GM21619 (cell line): Measurements from ENCODE around the gene TMED8.
A peak's percentile ranks its signal among the peaks of the same experiment; 100 is the strongest.
"Not testable (repeated sequence)": the region's sequence is repeated elsewhere in the genome, so short reads cannot be mapped to it uniquely, and the experiment has no call there.

Experiments used
- ATAC-seq: cut with Tn5 transposase; IDR thresholded peaks from one replicate; pipeline ENCODE4 v1.9.1; 2021; ENCODE audit not compliant: unreplicated experiment

The TMED8 gene, protein sequence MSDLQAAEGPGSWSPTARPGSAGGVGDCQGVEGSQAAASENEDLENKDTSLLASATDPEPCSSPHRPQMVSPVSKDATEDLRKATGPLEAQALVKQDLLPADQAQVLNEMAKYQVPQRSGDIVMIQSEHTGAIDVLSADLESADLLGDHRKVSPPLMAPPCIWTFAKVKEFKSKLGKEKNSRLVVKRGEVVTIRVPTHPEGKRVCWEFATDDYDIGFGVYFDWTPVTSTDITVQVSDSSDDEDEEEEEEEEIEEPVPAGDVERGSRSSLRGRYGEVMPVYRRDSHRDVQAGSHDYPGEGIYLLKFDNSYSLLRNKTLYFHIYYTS

DNA sequence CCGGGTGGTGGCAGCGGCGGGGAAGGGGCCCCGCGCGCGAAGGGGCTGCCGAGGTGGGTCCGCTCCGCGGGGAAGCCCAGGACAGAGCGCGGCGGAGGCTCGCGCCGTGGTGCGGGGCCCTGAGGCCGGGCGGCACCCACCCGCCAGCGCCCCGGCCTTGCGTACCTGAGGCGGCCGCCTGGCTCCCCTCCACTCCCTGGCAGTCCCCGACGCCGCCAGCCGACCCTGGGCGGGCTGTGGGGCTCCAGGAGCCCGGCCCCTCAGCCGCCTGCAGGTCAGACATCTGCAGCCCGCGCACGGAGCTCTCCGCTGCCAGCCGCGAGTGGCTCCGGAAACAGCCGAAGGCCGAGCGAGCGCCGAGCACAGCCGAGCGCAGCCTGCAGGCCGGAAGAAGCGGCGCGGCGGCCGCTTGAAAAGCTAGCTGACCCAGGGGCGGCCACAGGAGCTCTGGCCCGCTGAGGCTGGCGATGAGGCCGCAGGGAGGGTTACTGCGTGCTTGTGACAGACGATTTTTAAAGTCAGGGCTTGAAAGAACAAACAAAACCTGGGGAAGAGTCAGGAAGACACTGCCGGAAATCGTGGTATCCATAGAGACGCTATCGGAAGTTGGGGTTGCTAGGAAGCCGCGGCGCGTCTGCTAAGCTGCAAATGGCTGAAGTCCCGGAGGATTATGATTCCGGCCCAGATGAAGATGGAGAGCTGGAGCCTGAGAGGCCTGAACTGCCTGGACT is at the start of gene TMED8, which contains the start of gene SAMD15:
TSS of gene TMED8 (minus strand) at position 324 of the 731 bp plus-strand sequence. CDS start at position 283, 41 bp downstream.
TSS of gene SAMD15 (plus strand) at position 609 of the 731 bp plus-strand sequence. CDS start at position 649, 40 bp downstream.
- ATAC-seq: peak; percentile 76

DNA sequence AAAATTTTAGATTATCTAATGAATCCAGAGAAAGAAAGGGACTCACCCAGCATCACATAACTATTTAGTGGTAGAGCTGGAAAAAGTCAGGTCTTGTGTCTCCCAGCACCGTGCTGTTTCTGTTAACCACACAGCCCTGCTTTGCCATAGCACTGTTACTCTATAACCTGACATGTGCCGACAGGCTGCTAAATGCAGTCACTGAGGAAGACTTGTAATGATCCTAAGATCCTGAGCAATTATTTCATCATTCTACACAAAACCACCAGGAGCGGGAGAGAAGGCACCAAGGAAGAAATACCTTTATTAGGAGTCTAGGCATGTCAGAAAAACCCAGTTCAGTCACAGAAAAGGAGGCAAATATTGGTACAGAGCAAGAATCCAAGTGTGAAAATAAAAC is 49.5 kb upstream of the TMED8 start:
- ATAC-seq: no peak

DNA sequence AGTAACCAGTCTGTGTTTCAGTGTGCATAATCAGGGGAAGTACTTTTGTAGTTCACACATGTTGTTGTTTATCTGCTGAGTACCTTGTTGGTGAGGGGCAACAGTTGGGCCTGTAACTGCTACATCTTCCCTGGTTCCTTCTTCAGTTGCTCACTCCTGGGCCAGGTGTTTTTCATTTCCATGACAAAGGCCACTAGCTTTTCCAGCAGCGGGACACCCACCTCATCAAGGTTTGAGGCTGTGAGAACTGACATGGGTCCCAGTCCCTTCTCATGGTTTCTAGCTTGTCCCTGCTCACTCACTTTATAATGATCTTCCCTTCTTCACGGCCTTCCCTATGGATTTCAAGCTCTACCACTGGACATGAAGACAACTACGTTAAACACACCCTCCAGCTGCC is 48.0 kb upstream of the TMED8 start:
- no peak for ATAC-seq

DNA sequence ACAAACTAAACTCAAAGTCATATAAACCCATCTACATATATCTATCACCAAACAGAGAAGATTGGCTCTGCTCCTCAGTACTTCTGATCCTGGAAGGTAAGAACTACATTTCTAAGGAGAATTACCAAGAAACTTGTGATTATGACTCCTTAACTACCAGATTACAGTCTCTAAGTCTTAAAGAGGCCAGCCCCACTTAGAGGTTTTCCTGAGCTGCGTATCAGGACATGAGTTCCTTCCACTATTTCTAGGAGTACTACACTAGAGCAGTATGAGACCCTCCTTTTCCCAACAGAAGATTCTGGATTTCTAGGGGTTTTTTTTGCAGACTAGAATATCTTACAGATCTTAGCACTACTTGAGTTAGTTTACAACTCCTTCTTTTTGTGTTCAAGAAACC is 46.5 kb upstream of the TMED8 start, which contains the start of gene NOXRED1:
TSS of gene NOXRED1 (minus strand) at position 101 of the 400 bp plus-strand sequence. CDS start 634 bp downstream, outside the sequence.
- ATAC-seq: no peak

DNA sequence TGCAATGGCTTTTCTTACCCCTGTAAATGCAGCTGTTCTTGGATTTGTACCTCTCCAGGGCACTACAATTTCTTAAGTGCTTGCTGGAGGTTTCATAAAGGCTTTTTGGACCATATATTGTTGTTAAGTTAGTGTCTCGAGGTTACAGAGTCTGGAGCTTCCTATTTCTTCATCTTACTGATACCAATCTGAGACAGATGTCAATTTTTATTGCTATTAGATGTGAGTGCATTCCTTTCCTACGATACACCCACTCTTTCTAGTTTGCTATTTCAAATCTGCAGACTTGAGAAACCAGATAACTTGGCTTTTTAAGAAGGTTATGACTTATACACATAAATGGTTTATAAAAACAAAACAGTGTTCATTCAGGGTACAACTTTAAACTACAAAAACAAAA is 44.3 kb upstream of the TMED8 start:
- no peak for ATAC-seq

DNA sequence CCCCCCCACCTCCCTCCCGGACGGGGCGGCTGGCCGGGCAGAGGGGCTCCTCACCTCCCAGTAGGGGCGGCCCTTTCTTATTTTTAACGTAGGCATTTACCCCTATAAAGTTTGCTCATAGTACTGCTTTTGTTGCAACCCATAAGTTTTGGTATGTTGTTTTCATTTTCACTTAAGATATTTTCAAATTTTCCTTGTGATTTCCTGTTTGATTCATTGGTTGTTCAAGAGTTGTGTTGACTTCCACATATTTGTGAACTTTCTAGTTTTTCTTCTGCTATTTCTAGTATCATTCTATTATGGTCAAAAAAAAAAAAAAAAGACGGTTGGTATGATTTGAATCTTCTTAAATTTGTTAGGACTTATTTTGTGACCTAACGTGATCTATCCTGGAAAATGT is 39.9 kb upstream of the TMED8 start:
- no peak for ATAC-seq

DNA sequence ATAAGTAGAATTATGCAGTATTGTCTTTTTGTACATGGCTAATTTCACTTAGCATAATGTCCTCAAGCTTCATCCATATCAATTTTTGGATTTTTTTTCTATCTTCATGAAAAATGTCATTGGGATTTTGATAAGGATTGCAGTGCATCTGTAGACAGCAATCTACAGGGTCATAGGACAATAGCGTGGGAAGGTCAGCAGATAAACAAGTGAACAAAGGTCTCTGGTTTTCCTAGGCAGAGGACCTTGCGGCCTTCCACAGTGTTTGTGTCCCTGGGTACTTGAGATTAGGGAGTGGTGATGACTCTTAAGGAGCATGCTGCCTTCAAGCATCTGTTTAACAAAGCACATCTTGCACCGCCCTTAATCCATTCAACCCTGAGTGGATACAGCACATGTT is 39.2 kb upstream of the TMED8 start:
- ATAC-seq: not testable (repeated sequence)

DNA sequence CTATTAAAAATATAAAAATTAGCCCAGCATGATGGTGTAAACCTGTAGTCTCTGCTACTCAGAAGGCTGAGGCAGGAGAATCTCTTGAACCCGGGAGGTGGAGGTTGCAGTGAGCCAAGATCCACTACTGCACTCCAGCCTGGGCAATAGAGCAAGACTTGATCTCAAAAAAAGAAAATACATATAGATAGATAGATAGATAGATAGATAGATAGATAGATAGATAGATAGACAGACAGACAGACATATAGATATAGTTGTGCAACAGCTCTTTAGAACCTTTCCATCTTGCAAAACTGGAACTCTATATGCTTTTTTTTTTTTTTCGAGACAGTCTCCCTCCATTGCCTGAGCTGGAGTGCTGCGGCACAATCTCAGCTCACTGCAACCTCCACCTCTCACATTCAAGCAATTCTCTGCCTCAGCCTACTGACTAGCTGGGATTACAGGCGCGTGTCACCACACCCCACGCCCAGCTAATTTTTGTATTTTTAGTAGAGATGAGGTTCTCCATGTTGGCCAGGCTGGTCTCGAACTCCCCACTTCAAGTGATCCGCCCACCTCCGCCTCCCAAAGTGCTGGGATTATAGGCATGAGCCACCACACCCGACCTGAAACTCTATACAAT is 38.6 kb upstream of the TMED8 start:
- ATAC-seq: not testable (repeated sequence)

DNA sequence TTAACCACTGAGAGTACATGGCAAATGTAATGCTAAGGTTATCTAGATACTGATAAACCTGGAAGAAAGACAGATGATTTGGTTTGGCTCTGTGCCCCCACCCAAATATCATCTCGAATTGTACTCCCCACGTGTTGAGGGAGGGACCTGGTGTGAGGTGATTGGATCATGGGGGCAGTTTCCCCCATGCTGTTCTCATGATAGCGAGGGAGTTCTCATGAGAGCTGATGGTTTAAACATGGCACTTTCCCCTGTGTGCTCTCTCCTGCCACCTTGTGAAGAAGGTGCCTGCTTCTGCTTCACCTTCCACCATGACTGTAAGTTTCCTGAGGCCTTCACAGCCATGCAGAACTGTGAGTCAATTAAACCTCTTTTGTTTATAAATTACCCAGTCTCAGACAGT is 32.2 kb upstream of the TMED8 start:
- ATAC-seq: no peak

DNA sequence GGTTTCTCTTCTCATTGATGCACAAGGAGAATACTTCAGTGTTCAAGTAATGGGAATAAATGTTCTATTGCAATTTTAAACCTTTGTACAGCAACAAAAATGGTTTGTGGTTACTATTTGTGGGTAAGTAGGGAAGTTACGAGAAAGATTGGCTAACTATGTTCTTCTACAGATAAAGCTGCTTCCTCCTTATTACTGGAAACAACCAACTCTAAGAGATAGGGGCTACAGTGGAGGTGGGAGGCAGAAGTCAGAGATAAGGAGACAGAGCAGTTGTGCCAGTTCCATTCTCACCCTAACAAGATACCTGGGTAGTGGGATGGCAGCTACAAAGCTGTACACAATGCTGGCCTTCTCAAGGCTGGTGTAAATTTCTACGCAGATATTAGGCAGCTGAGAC is 30.3 kb upstream of the TMED8 start:
- no peak for ATAC-seq

DNA sequence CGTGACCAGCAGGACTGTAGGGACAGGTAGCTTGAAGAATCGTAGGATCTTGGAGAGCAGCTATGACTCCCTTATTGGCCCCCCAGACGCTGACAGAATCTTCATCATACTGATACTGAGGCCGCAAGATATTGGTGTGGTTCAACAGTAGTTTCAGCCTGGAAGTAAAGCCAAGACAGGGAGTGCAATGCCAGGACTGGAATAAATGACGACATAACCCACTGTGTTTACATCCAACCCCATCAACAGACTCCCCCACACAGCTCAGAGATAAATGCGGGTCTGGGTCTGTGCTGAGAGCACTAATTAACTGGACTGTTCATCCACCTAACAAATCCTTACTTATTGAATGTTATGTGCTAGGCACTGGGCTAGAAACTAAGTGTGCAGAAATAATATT is 29.8 kb upstream of the TMED8 start:
- no peak for ATAC-seq

DNA sequence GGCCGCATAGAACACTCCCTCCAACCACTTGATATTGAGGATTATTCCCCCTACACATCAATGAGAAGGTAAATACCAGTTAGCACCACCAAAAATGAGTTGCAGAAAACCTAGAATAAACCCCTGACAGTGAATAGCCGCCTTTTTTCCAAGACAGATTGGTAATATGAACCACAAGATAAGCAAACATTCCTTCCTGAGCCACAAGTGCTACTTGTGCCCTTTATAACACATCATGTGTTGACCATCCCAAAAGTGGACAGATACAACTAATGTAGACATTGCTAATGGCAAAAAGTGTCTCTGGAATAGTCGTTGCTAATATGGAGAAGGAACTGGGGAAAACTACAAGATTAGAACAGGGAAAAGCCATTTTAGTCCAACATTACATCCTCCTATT is 29.2 kb upstream of the TMED8 start:
- no peak for ATAC-seq

DNA sequence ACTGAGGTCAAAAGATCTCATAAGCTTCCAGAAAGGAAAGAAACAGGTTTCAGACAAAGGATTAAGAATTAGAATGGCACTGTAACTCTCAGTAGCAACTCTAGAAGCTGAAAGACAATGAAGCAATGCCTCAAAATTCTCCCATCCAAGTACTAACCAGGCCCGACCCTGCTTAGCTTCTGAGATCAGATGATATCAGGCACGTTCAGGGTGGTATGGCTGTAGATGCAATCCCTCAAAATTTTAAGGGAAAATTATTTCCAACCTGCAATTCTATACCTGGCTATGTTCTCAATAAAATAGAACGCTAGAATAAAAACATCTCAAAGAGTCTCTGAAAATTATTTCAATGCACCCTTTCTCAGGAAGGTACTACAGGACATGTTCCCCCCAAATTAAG is 26.9 kb upstream of the TMED8 start:
- no peak for ATAC-seq

DNA sequence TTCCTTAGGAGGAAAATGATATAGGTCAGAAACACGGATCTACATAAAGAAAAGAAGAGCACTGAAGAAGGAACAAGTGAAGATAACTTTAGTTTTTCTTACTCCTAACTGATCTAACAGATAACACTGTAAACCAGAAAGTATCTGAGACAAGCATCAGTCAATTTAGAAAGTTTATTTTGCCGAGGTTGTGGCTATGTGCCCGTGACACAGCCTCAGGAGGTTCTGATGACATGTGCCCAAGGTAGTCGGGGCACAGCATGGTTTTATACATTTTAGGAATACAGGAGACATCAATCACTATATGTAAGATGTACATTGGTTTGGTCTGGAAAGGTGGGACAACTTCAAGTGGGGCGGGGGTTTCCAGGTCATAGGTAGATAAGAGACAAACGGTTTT is 23.3 kb upstream of the TMED8 start:
- ATAC-seq: no peak

DNA sequence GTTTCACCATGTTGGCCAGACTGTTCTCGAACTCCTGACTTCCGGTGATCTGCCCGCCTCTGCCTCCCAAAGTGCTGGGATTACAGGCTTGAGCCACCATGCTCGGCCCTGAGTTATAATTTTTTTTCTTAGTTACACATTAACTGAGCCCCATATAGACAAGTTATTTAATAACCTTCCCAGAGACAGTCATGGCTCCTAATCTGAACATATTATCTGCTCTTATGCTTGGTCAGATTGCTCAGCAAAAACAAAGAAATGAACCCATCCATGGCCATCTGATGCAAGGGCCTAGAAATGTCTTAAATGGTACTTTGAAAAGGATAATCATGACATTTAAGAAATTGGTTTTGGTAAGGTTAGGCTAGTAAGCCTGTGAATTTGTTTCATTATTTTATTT is 13.3 kb upstream of the TMED8 start:
- ATAC-seq: no peak

DNA sequence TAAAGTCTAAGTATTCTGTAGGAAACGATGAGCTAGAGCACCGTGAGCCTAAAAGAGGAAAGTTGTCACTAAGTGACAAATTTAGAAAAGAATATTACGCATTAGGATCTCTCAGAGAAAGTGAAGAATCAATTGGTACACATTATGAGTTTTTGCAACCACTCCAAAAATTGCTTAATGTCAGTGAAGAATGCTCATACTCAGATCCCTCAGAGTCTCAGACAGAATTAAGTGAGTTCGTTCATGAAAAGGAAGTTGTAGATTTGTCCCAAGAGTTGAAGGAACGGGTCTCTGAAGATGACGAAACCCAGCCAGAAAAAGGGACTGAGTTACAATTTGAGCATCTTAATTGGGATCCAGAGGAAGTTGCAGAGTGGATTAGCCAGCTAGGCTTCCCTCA is 1.8 kb upstream of the TMED8 start:
- ATAC-seq: no peak

DNA sequence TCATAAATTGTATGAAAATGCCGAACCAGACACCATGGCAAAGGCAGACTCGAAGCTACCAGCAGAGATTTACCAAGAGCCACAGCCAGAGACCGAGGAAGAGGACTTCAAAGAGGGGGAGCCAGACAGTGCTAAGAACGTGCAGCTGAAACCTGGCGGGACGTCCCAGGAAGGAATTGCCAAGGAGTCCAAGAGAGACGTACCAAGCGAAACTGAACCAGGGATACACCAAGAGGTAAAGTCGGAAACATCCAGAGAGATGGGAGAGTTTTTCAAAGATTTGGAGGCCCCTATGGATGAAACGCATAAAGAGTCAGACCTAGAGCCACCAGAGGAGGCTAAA is 579 bp upstream of the TMED8 start:
- ATAC-seq: peak; percentile 4

DNA sequence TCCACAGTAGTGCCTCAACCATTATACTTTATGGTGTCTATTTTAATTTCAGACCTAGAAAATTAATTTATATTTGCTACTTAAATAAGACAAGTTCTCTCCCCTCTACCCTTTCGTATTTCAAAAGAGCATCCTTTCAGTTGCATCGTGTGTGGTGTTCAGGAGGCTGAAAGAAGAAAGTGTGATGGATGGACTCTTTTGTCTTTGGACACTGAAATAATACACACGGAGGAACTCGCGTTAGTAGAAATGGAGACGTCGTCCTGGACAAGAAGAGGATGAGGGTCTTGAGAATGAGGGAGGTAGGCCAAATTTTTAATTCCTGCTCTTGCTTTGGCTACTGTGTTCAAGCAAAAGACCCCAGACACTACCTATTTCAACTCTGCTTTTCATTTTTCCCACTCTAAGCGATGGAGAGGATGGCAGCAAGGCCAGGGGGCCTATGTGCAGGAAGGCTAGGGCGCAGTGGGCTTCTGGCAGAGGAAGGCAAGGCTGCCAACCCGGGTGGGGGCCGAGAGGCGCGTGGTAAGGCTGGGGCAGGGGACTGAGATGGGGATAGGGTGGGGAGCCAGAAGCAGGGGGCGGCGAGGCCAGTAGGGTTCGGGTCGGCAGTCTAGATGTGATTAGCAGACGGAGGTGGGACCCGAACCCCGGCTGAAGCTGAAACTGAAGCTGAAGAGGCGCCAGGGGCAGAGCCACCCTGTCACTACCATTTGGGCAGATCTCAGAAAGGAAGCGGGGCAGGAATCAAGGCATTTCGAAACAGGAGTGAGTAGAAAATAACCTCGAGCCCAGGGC is 722 bp downstream of the TMED8 start:
- ATAC-seq: peak; percentile 18

DNA sequence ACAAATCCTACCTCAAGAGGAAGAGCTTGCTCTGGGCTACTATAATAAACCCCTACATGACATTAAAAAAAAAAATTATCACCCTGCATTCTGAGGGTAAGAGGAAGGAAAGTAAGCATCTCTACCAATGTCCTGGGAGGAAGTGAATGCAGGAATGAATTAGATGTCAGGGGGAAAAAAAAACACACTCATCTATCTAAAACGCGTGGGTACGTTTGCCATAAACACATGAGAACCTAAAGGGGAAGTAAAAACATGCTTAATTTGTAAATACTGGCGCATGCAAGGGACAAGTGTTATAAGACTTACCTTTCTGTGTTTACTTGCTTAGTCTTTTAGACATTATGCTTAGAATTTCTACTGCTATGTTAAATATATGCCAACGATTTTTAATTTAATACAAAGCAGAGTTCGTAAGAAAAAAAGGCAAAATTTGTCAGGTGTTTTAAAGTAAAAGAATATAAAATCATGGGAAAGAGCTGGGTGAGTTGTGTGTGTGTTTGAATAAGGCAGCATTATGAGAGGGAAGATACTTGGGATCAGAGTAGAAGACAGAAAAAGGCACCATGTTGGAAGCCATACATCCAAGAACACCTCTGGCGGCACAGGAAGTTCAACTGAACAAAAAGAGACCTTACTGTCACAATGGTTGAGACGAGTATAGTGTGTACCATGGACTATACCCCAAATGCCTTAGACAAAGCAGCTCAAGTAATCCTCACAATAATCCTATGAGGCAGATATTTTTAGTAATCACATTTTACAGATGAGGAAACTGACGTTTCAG is 1.5 kb downstream of the TMED8 start:
- no peak for ATAC-seq

DNA sequence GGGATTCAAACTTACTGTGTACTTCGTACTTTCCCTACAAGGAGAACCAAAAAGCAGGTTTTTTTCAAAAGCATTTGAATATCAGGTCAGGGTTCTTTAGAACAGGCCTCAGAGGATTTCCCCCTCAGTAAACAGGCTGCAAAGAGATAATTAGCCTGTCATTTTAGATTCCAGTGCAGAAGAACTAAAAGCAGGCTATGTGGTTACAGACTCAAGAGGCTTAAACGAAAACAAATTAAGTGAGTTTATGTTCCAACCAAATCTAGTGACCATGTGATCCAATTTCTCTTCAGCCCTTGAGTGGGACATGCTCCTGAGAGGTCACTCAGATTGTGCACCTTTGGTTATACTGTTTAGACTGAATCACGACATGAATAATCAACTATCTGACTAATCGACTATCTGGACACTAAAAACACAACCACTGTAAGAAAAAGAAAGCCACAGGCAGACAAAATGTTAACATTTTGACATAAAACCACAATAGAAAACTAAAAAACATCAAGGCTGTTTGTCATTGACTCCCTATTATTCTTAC is 4.5 kb downstream of the TMED8 start:
- no peak for ATAC-seq
